ENCODE measurements around the gene FAM163B.

FAM163B gene

DNA sequence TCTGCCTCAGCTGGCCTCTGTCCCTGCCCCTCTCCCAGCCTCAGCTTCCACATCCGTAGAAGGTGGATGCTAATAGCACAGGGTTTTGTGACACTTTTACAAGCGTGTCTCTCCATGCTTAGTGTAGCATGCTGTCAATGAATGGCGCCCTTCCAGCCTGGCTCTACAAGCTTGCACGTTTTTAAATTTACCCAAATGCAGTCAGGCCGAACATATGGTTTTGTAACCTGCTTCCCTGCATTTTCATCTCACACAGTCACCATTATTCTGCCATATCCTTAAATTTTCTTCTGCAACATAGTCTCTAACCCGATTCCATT, 28.8 kb downstream of the FAM163B start:
- no peak for DNase-seq

DNA sequence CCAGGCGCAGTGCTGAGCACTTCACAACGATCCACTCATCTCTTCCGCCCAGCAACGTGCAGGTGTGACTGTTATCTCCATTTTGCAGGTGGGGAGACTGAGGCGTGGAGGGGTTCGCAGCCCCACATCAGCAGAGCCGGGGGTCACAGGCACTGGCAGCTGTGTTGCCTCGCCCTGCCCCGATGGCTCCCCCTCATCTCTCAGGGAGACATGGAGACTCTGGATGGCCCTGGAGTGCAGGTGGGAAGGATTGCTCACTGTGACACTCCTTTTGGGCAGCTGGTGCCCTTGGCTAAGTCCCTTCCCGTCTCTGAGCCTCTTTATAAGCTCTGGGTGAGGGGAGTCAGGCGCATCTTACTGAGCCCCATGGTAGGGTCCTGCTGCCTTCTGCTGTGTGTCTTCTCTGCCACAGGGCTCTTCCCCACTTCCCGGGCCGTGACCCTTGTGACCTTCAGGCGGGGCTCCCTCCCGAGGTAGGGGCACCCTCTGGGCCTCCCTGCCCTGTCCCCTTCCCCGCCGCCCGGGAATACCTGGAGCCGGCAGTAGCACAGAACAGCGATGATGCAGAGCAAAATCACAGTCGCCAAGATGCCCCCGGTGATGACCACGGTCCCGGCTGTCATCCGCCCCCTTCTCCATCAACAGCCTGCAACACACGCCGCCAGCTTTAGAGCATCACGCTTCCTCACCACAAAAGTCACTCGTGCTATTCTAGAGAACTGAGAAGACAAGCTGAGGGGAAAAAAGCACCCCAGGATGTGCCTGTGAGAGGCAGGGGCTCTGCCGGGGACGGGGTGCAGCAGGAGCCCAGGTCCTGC, 29.4 kb downstream of the FAM163B start:
- no peak for DNase-seq

DNA sequence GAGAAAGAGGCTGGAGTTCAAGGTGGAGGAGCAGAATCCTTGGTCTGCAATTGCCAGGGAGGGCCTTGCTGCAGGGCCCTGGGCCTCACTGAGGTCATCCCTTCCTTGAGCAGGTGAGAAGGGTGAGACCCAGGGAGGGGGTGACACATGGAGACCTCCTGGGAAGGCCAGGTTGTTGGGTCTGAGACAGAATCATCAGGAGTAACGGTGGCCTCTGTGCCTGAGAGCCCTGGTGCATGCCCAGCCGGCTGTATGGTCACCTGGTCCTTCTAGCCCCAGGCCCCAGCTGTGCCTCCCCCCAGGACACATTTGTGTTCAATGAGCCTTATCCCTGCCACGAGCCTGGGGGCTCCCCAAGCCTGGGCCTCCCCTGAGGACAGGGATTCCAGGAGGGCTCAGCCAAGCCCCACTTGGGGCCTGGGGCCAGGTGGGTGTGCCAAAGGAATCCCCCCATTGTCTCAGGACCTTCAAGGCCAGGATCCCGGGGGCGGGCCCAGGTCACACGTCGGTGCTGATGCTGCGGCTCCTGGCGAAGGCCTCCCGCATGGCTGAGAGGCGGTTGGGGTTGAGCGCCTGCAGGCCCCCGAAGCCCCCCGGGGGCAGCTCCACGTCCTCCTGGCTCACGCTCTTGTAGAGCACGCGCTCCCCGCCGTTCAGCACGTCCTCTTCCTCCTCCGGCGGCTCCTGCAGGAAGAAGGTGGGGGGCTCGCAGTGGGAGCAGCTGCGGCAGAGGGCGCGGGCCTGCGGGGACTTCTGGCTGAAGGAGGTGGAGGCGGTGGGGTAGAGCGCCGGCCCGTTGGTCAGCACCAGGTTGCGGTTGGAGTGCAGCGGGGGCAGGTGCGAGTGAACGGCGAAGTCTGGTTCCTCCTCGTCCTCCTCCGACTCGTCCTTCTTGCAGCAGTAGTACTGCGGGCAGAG, 30.4 kb downstream of the FAM163B start:
- DNase-seq: no peak

- DNase-seq: no peak
These were observed 31.5 kb downstream of the FAM163B start for GRCh38 chr9:133577737-133578112.

DNA sequence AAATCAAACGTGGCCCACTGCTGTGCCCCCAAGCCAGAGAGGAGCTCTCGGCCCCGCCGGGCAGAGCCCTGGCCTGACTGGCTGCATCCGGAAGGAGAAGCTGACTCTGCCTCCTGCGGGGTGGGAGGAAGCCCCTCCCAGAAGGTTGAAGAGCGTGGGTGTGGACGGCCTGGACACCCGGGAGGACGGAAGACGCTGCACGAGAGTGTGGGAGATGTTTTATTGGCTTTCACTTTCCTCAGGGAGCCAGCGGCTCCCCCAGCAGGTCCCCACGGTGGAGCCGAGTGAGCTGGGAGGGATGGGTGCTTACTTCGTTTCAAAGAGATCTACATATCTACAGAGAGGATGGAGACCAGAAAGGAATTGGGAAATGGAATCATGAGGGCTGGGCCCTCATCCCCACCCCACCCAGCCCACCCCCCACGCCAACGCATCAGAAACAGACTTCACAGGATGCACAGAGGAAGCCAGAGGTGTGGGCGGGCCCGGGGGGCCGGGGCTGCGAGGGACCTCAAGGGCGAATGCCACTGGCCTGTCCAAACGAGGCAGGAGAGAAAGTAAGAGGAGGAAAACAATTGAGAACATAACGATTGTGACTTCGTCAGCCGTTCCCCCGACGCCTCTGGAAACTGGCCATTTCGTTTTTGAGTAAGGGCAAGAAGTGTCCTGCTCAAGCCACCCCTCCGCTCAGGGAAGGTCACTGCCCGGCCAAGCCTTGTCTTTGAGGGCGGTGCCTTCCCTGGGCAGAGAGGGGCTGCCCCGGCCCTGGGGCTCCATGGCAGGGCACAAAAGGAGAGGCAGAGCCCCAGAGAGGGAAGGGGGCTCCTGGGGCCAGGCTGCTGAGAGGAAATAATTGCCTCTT, 32.1 kb downstream of the FAM163B start:
- no peak for DNase-seq

DNA sequence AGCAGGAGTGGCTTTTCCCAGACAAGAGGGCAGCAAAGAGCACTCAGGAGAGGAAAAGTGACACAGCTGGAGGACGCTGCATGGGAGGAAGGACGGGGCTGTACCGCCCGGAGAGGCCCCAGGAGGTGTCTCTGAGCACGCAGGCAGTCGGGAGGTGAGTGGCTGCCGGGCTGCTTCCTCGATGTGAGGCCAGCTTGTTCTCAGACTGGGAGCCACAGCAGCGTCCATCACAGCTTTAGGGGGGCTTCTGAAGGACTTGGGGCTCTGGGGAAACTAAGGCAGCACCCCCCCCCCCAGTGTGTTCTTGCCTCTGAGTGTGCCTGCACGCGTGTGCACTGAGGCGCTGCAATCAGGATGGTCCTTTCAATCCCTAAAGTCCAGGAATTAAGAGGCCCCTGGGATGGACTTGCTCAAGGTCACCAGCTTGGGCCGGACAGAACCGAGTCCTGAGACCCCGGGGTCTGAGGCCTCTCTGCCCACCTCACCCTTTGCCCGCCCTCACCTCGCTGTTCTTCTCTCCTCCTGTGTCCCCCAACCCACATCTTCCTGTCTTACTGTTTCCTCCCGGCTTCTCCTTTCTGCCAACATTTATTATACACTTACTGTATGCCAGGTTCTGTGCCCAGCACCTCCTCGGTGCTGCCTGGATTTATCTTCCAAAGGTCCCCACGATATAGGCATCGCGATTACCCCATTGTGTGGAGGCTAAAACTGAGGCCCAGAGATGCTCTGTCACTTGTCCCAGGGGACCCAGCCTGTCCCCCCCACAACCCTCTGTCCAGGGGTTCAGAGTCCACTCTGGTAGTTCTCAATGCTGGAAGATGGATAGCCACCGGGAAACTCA, 32.9 kb downstream of the FAM163B start:
- no peak for DNase-seq

DNA sequence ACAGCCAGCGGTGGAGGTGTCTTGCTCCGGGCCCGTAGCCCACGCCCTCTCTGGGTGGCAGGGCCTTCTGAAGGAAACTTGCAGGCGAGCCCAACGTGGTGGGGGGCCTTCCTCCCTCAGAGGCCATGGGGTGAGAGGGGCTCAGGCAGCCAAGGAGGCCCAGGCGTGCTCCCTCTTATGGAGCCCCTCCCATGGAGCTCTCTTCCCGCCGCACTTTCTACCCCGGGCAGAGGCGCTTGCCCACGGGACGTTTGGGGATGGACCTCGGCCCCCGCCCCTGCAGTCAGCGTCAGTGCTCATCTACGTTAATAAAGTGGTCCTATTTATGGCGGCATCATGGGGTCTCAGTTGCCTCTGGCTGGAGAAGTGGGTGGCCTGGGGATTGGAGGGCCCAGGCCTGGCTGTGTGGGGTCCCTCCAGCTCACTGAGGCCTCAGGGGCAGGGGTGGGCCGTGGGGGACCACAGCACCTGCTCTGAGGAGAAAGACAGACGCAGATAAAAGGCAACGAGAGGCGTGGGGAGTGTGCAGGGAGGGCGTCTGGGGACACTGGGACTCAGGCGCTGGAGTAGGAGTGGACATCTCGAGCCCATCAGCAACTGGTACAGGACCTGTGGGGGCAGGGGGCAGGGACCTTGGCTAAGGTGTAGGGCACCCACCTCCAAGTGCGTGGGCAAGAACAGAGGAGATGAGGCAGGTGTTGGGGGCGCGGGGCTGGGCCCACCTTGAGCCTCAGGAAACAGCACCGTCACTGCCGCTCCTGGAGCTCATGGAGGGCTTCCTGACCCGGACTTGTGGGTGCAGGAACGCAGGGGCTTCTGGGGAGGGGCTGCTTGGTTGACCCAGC, 33.8 kb downstream of the FAM163B start:
- DNase-seq: no peak

DNA sequence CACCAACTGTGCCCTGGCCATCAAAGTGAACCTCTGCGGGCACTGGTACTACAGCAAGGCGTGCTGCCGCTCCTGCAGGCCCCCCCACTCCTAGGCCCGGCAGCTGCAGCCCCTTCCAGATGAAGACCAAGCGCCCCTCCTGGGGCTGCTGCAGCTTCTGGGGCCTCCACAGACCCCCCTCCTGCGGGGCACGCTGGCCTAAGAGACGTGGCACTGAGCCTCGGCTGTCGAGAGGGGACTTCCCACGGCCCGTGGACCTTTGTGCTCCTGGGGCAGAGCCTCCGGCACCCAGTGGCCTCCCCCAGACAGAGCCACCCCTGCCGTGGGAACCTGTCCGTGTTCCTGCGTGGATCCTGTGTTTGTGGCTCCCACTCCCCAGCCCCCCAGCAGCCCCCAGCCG, 34.4 kb downstream of the FAM163B start:
- DNase-seq: no peak

GRCh38 chr9:133573791-133574515, 35.2 kb downstream of the FAM163B start:
- DNase-seq: no peak

GRCh38 chr9:133572821-133573361, 36.3 kb downstream of the FAM163B start:
- DNase-seq: no peak

DNA sequence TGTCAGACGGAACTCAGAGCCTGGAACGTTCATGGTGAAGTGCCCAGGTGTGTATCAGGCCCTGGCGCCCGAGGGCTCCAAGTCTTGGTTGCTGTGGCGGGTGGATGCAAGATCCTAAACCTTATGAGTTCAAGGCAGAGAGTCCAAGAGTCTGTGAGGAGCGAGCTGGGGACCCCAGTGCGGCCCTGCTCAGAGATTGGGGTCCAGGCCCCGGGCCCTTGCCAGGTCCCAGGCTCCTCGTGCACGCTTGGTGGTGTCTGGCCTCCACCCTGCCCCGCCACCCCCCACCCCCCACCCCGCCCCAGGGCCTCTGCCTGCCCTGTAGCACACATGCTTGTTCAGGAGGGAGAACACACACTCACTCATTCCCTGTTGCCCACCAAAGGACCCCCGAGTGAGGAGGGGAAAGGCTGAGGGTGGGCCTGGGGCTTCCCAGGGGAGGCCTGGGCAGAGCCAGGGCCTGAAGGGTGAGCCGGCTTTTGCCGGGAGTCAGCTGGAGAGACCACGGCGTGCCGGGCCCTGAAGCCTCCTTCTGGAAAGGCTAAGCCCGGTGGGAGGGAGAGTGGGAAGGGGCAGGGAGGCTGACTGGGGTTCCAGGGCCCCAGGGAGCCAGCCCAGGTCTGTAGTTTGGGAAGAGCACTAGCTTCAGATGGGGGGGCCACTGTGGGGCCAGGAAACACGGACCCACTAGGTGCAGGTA, 37.1 kb downstream of the FAM163B start:
- DNase-seq: no peak

GRCh38 chr9:133571391-133571890, 37.7 kb downstream of the FAM163B start:
- no peak for DNase-seq

- DNase-seq: no peak
These were observed 38.5 kb downstream of the FAM163B start for GRCh38 chr9:133570691-133571080.

- no peak for DNase-seq
These were observed 39.1 kb downstream of the FAM163B start for GRCh38 chr9:133569891-133570690.

GRCh38 chr9:133569121-133569785, 39.9 kb downstream of the FAM163B start:
- DNase-seq: no peak

DNA sequence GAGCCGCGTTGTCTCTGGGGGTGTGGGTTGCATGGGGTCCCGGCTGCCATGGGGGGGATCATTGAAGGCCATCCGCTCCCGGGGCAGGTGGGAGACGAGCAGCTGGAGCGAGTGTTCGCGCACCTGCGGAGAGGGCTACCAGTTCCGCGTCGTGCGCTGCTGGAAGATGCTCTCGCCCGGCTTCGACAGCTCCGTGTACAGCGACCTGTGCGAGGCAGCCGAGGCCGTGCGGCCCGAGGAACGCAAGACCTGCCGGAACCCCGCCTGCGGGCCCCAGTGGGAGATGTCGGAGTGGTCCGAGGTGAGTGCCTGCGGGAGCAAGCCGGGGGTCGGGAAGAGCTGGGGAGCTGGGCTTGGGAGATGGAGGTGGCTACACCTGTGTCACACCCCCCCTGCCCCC, 41.0 kb downstream of the FAM163B start:
- DNase-seq: no peak

DNA sequence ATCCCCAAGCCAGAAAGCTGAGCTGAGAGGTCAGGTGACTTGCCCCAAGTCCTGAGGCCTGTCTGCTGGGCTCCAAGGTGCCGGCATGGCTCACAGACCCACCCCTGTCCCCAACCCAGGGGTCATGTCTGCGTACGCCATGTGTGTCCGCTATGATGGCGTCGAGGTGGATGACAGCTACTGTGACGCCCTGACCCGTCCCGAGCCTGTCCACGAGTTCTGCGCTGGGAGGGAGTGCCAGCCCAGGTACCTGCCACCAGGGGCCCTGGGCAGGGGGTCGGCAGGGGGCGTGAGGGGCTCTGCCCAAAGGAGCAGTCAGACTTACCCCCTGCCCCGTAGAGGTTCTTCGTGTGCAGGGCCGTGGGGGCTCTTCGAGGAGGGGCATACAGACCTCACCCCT, 42.4 kb downstream of the FAM163B start:
- no peak for DNase-seq

GRCh38 chr9:133566382-133566781, 42.8 kb downstream of the FAM163B start:
- no peak for DNase-seq
